HG03064 (cell line): ENCODE results near the gene VARS2.

ENCODE experiments used
- ATAC-seq: cut with Tn5 transposase; IDR thresholded peaks from one replicate; pipeline ENCODE4 v1.9.1; 2021; ENCODE audit warnings: low read depth; ENCODE audit not compliant: unreplicated experiment

The VARS2 gene

GRCh38 chr6:30884521-30885480 is 29.2 kb upstream of the VARS2 start:
- ATAC-seq, result no peak

- ATAC-seq, result no peak
These were observed 28.5 kb upstream of the VARS2 start for GRCh38 chr6:30885481-30885998.

- ATAC-seq, result no peak
These were observed 27.8 kb upstream of the VARS2 start for GRCh38 chr6:30885999-30886896.

- ATAC-seq, result no peak
These were observed 27.2 kb upstream of the VARS2 start for GRCh38 chr6:30886897-30887255.

- ATAC-seq, result no peak
These were observed 25.9 kb upstream of the VARS2 start for GRCh38 chr6:30887901-30888815.

GRCh38 chr6:30888816-30889495 is 25.1 kb upstream of the VARS2 start:
- ATAC-seq, result no peak

GRCh38 chr6:30889496-30889885 is 24.5 kb upstream of the VARS2 start:
- no peak for ATAC-seq

- no peak for ATAC-seq
These were observed 24.0 kb upstream of the VARS2 start for GRCh38 chr6:30889921-30890645.

GRCh38 chr6:30890646-30891449 is 23.2 kb upstream of the VARS2 start:
- ATAC-seq, result no peak

GRCh38 chr6:30891450-30891723 is 22.7 kb upstream of the VARS2 start:
- ATAC-seq, result no peak

- no peak for ATAC-seq
These were observed 22.1 kb upstream of the VARS2 start for GRCh38 chr6:30891816-30892538.

GRCh38 chr6:30893001-30893591 is 20.9 kb upstream of the VARS2 start:
- ATAC-seq, result no peak

- no peak for ATAC-seq
These were observed 20.4 kb upstream of the VARS2 start for GRCh38 chr6:30893666-30894065.

- ATAC-seq, result no peak
These were observed 19.7 kb upstream of the VARS2 start for GRCh38 chr6:30894381-30894780.

- ATAC-seq, result no peak
These were observed 19.1 kb upstream of the VARS2 start for GRCh38 chr6:30894935-30895334.

- ATAC-seq, result no peak
These were observed 18.7 kb upstream of the VARS2 start for GRCh38 chr6:30895343-30895742.

- ATAC-seq, result no peak
These were observed 17.5 kb upstream of the VARS2 start for GRCh38 chr6:30896541-30896940.
